GM18505 (cell line): ENCODE data around the gene IP6K1.

Experiments
- ATAC-seq: cut with Tn5 transposase; IDR thresholded peaks from one replicate; pipeline ENCODE4 v1.9.1; 2021; ENCODE audit not compliant: unreplicated experiment
- POLR2A ChIP-seq: IDR thresholded peaks from 4 replicates; pipeline ENCODE4 v1.6.1; 2011; ENCODE audit warnings: borderline replicate concordance; ENCODE audit not compliant: insufficient read depth, insufficient read length; ENCODE audit errors: extremely low read depth

Gene IP6K1

GRCh38 chr3:49803465-49804140, 17.3 kb upstream of the IP6K1 start:
- peak; percentile 11 for TF ChIP-seq POLR2A
- peak; percentile 8 for ATAC-seq

- ATAC-seq: peak; percentile 64
- TF ChIP-seq POLR2A: no peak
These were observed 16.6 kb upstream of the IP6K1 start, which contains the start of gene INKA1 for GRCh38 chr3:49802719-49803464. Gene INKA1, plus strand, starts transcription at chr3:49803261. Its CDS starts 132 bp downstream, at chr3:49803393.

GRCh38 chr3:49801160-49801559, 14.8 kb upstream of the IP6K1 start:
- no peak for ATAC-seq
- TF ChIP-seq POLR2A: no peak

DNA sequence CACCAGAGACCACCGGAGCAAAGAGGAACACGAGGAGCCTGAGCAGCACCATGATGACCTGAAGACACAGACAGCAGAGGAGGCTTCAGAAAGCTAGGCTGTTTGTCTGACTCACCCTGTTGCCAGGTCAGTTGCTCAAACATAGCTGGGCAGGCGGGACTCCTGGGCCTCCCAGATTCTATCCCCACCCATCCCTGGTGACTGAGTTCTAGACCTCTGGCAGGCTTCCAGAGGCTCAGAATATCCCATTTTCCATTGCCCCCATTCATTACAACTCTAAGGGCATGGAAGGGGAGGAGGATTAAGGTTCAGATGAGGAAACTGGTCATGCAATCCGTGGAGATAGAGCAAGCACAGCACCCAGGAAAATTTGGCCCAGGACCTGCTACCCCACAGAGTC, 13.4 kb upstream of the IP6K1 start, which contains the start of gene CDHR4:
Gene CDHR4 (minus strand): TSS at position 113 of the 400 bp plus-strand sequence. CDS start 61 bp downstream, at position 52.
- no peak for ATAC-seq
- no peak for TF ChIP-seq POLR2A

DNA sequence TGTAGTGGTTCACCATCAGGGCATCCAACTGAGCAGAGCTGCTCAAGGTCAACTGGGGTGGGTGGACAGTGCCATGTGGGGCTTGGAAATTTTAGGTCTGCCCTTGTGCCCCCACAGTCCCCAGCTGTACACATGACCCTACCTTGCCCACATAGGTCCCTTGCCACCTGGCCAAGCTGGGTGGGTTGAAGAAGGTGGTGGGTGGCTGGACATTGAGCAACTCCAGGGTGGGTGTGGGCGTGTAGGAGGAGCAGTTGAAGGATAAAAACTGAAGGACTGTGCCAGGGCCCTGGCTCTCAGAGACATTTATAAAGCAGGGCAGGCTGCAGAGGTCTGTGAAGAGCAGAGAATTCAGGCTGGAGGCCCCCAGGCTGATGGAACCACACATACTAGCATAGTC, 12.8 kb upstream of the IP6K1 start:
- no peak for TF ChIP-seq POLR2A
- no peak for ATAC-seq

DNA sequence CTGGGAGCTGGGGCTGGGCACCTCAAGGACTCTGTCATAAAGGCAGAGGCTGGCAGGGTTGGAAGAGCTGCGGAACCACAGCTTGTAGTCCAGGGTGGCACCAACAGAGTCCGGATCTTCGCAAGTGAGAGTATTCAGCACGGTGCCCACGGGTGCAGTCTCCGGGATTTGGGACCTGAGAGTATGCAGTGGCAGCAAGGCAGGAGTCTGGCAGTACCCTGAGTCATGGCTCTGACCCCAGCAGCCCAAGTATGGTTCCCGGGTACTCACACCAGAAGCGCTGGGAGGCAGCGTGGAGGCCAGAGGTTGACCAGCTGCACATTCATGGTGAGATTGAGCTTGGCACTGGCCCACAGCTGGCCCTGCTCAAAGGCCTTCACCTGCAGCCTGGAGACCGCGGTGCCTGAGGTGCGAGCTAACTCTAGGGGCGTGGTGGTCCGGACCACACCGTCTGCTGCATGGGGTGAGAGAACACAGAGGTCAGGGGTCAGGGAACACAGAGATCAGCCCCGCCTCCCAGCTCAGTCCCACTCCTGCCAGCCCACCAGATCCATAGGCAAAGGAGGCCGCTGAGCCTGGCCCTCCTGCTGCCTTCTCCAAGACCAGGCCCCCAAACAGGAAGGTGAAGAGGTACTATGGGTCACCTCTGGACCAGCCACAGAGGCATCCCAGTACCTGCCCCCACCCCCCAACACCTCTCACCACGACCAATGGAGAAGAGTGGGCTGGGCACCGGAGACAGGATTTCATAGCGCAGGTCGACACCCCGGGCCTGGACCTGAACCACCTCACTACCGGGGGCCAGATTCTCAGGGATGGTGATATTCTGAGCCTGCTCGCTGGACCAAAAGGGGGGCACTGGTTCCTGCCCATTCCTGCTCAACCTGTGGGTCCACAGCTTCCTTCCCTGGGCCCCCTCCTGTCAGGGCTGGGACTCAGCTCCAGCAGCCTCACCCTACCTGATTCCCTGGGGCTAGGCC, 8.9 kb upstream of the IP6K1 start:
- no peak for ATAC-seq
- no peak for TF ChIP-seq POLR2A

GRCh38 chr3:49794431-49794830, 8.1 kb upstream of the IP6K1 start:
- ATAC-seq: no peak
- no peak for TF ChIP-seq POLR2A

GRCh38 chr3:49793486-49794085, 7.2 kb upstream of the IP6K1 start:
- no peak for ATAC-seq

GRCh38 chr3:49792371-49793150, 6.2 kb upstream of the IP6K1 start:
- ATAC-seq: no peak
- no peak for TF ChIP-seq POLR2A

More at GRCh38 chr3:49793486-49794085, 7.2 kb upstream of the IP6K1 start:
- no peak for TF ChIP-seq POLR2A

- TF ChIP-seq POLR2A: no peak
- no peak for ATAC-seq
These were observed 5.2 kb upstream of the IP6K1 start for GRCh38 chr3:49791571-49791970.

DNA sequence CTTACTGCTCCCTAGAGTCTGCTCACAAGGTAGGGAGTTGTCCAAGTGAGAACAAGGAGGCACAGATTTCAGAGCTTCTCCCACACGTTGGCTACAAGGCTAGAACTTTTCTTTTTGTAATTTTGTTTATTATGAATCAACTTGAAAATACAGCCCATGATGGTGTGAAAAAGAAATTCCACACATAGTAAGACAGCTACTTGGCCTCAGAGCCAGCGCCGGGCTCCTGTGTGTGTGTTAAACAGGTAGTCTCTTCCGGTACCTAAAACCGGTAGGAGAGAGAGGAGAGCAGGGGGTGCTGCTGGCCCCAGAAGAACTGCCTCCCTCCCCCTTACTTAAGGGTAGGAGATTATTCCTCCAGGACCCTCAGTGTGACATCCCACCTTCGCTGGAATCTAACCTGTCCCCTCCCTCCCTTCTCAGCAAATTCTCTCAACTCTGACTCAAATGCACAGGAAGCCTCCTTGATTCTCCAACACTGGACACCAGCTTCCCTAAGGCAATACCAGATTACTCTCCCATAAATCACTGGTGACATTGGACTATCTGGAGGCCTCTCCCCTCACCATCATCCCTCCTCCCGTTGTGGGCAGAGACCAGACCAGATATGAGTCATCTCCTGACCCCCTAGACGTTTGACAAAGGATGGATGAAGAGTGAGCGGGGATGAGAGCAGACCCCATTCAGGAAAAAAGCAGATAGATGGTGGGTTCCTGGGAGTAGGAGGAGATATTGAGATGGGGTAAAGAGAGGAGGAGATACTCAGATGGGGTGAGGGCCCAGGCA, 4.5 kb upstream of the IP6K1 start:
- TF ChIP-seq POLR2A: no peak
- no peak for ATAC-seq
